Bronchial epithelial cell (primary cell): Measurements from ENCODE around the gene CHST3. TPM values are rescaled to one million over a fixed set of nuclear protein-coding genes. Genes with fewer than 3 reads are reported as not detected.

Experiments used
- DNase-seq: peaks from one replicate; pipeline ENCODE4 v3.0.0-alpha.2; 2010; ENCODE audit warnings: low read depth
- FAIRE-seq: peaks from 2 replicates; lab custom pipeline; 2011; peaks lifted over from hg19 to GRCh38; lab: Jason Lieb, UNC
- H3K27me3 ChIP-seq: 2 replicates; pipeline ENCODE4 v1.5.1; 2011; ENCODE audit warnings: low read length; ENCODE audit not compliant: control insufficient read depth, insufficient read depth
- H3K36me3 ChIP-seq: 2 replicates; pipeline ENCODE4 v1.5.1; 2011; ENCODE audit warnings: low read length; ENCODE audit not compliant: control insufficient read depth, insufficient read depth
- H3K4me3 ChIP-seq: 2 replicates; pipeline ENCODE4 v1.5.1; 2011; ENCODE audit warnings: mild to moderate bottlenecking, low read depth, low read length, control low read depth
- total RNA-seq: library from RNA; depleted of rRNA; stranded (reverse); fragments of >200 nt; gene quantifications from 2 replicates; pipeline ENCODE4 v1.2.1, GENCODE V29; 2014
- TF ChIP-seq, protein P1 (sequence below): IDR thresholded peaks from 2 replicates; pipeline ENCODE4 v1.5.1; 2011; ENCODE audit warnings: mild to moderate bottlenecking, moderate library complexity, low read length, control low read depth, inconsistent platforms; ENCODE audit not compliant: insufficient read depth, severe bottlenecking

The CHST3 gene
- total RNA-seq, 1 donor from 2014 or later = 16.6 TPM

DNA sequence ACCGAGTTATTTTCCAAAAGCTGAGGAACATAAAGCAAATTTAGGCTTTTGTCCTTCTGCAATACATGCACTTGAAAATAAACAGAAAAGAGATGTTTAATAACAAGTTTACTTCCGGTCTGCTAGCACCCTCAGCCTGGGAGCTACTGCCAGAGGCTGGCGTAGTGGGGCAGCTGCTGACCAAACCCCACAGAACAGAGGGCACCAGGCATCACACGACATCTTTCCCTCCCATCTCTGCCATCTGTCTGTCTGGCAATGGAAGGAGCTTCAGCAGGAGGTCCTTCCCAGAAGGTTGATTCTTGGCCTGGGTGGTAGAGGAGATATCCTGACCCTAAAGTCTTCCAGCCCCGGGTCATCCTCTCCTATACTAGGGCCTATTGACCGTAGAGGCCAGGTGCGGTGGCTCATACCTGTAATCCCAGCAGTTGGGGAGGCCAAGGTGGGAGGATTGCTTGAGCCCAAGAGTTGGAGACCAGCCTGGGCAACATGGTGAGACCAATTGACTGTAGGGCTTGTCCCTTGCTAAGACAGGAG, 47.8 kb downstream of the CHST3 start:
- H3K27me3 ChIP-seq = no peaks in the 10 kb centered on the region
- H3K4me3 ChIP-seq = no peak overlapping the region
- no peak for DNase-seq
- H3K36me3 ChIP-seq = peaks cover 4% of the 10 kb centered on the region
- TF ChIP-seq, protein P1, sequence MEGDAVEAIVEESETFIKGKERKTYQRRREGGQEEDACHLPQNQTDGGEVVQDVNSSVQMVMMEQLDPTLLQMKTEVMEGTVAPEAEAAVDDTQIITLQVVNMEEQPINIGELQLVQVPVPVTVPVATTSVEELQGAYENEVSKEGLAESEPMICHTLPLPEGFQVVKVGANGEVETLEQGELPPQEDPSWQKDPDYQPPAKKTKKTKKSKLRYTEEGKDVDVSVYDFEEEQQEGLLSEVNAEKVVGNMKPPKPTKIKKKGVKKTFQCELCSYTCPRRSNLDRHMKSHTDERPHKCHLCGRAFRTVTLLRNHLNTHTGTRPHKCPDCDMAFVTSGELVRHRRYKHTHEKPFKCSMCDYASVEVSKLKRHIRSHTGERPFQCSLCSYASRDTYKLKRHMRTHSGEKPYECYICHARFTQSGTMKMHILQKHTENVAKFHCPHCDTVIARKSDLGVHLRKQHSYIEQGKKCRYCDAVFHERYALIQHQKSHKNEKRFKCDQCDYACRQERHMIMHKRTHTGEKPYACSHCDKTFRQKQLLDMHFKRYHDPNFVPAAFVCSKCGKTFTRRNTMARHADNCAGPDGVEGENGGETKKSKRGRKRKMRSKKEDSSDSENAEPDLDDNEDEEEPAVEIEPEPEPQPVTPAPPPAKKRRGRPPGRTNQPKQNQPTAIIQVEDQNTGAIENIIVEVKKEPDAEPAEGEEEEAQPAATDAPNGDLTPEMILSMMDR = no peak
- FAIRE-seq = no peak

DNA sequence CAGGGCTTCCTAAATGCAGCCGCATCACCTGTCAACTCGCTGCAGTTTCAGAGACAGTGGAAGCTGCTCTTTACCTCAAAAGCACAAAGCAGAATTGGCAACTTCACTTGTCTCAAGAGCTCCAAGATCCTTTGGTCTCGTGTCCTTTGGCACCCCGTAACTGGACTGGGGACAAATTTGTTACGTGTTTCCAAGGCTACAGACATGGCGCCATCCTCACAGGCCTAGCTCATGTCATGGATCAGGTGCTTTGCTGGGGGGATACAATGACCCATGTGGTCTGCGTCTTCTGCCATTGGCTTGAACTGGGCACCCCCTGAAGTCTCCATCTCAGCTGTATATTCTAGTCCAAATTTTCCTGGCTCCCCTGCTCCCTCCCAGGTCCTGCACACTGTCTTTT, 48.6 kb downstream of the CHST3 start:
- DNase-seq (no peak), FAIRE-seq (no peak)
- TF ChIP-seq, protein P1 = no peak
- Histone ChIP-seq H3K36me3 (no peaks in the 10 kb centered on the region), H3K27me3 (no peaks in the 10 kb centered on the region), H3K4me3 (no peak overlapping the region)

DNA sequence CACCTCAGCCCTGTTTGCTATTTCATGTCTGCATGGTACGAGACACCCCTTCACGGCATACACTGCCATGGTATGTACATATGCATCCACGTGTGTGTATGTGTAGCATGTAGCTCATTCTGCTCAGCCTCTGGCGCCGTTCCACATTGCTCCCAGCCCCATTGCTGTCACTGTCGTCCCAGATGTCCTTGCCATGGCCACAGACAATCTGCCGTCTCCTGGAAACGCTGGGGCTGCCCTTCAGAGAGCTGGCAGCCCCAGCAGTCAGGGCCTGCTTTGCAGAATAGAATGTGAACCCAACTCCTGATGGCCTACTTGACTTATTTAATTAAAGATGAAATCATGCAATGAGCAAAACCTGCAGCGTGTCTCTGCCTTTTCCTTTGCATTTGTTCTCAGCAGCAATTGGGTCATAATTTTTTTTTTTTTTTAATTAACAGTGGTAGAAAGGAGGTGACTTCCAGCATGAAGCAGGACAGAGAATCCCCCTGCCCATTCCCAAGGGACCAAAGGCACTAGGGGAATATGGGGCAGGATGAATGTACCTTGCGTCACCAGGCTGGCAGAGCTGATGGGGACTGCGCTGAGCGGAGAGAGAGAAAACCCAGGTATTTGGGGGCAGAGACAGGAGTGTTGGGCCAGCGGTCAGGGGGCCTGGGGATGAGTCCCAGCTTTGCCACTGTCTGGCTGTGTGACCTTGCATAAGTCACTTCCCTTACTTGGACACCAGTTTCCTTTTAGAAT, 49.2 kb downstream of the CHST3 start:
- FAIRE-seq (no peak), DNase-seq (no peak)
- Histone ChIP-seq H3K27me3 (no peaks in the 10 kb centered on the region), H3K4me3 (no peak overlapping the region), H3K36me3 (no peaks in the 10 kb centered on the region)
- TF ChIP-seq, protein P1 = no peak

DNA sequence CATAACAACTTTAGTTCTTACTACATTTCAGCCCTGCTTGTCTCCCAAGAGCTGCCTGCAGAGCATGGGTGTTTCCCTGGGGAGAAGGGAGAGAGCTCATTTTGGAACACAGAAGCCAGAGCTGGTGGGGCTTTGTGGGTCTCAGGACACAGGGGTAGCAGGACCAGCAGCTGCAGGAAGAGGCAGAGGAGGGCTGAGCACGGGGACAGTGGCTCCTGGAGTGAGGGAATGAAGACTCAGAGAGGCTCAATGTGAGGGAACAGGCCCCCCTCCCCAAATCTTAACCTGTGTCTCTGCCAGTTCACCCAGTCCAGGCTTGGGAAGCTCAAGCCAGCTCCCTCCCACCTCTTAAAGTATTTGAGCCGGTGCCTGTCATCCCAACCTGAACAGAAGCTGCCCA, 50.0 kb downstream of the CHST3 start:
- no peaks in the 10 kb centered on the region for H3K27me3 ChIP-seq
- TF ChIP-seq, protein P1 = no peak
- FAIRE-seq (no peak), DNase-seq (no peak)
- H3K36me3 ChIP-seq = no peaks in the 10 kb centered on the region
- H3K4me3 ChIP-seq = no peak overlapping the region

DNA sequence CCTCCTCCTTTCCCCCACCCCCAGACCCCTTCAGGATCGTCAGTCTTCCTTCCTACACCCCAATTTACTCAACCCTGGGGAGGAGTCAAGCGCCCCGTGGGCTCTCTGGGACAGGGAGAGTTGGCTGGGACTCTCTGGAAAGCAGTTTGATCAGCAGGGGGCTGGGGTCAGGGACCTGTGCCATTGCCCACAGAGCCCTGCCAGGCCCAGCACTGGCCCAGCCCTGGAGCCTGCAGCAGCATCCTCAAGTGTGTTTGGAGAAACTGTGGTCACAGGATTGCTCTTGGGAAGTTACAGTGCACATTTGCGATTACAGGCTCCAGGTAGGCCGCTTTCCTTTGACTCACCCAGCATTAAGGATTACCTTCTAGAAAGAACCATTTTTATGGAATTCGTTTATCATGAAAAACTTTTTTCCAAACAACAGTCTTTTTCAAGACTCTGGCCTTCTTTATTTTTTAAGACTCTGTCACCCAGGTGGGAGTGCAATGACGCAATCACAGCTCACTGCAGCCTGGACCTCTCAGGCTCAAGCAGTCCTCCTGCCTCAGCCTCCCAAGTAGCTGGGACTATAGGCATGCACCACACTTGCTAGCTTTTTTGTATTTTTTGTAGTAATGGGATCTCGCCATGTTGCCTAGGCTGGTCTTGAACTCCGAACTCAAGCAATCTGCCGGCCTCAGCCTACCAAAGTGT, 50.7 kb downstream of the CHST3 start:
- Histone ChIP-seq H3K4me3 (no peak overlapping the region), H3K27me3 (no peaks in the 10 kb centered on the region), H3K36me3 (no peaks in the 10 kb centered on the region)
- FAIRE-seq = no peak
- no peak for DNase-seq
- TF ChIP-seq, protein P1 = no peak
